K562 (cell line): ENCODE measurements around the gene NABP1. TPM values are rescaled to one million over a fixed set of nuclear protein-coding genes. Genes with fewer than 3 reads are reported as not detected.

Experiments used
- CBX3 ChIP-seq, 2 experiments: IDR thresholded peaks; 1 replicate in 1 of 2; 2 replicates in 1 of 2; pipeline ENCODE4 v1.6.1; 2012; ENCODE audit warnings: inconsistent platforms in 2 of 2, low read length in 2 of 2, borderline replicate concordance in 1 of 2, control low read depth in 1 of 2
- CHCHD3 ChIP-seq: fragments of 250-450 bp; sonication (Bioruptor Pico); IDR thresholded peaks from 2 replicates; pipeline ENCODE4 v2.1.2; 2022; ENCODE audit warnings: mild to moderate bottlenecking
- ELF1 ChIP-seq: fragments of 200-800 bp; sonication (Bioruptor generic); IDR thresholded peaks from 2 replicates; pipeline ENCODE4 v1.6.1; 2016; ENCODE audit warnings: missing genetic modification characterization, missing compliant biosample characterization
- GABPB2 ChIP-seq: fragments of 250-450 bp; sonication (Bioruptor Pico); conservative IDR thresholded peaks from 2 replicates; pipeline ENCODE4 v1.5.1; 2021; ENCODE audit warnings: mild to moderate bottlenecking
- HEY1 ChIP-seq: fragments of 250-450 bp; sonication (Bioruptor Pico); IDR thresholded peaks from 2 replicates; pipeline ENCODE4 v1.5.0; 2020; ENCODE audit warnings: mild to moderate bottlenecking, moderate library complexity, borderline replicate concordance
- MTA3 ChIP-seq: fragments of 450-650 bp; formaldehyde crosslinking; IDR thresholded peaks from 2 replicates; pipeline ENCODE4 v1.6.1; 2017; ENCODE audit warnings: mild to moderate bottlenecking, borderline replicate concordance
- PHB ChIP-seq: fragments of 250-450 bp; sonication (Bioruptor Pico); IDR thresholded peaks from 2 replicates; pipeline ENCODE4 v1.5.0; 2021
- POLR2H ChIP-seq: IDR thresholded peaks from 2 replicates; pipeline ENCODE4 v1.6.1; 2016; ENCODE audit warnings: missing genetic modification characterization, low read depth, mild to moderate bottlenecking, control low read depth, missing compliant biosample characterization, moderate library complexity
- POU5F1 ChIP-seq: fragments of 150-350 bp; IDR thresholded peaks from 2 replicates; pipeline ENCODE4 v1.6.1; 2014; ENCODE audit warnings: borderline replicate concordance, low read length, low read depth, mild to moderate bottlenecking; ENCODE audit not compliant: partially characterized antibody
- PRMT5 ChIP-seq: sonication (generic); formaldehyde crosslinking; IDR thresholded peaks from 2 replicates; pipeline ENCODE4 v1.5.0; 2020; ENCODE audit warnings: missing genetic modification reagents
- PTTG1 ChIP-seq: fragments of 450-650 bp; IDR thresholded peaks from 2 replicates; pipeline ENCODE4 v1.6.1; 2016; ENCODE audit warnings: low read depth, mild to moderate bottlenecking, missing genetic modification characterization, missing compliant biosample characterization
- RBBP5 ChIP-seq: fragments of 200-600 bp; sonication (generic); IDR thresholded peaks from 2 replicates; pipeline ENCODE4 v1.6.1; 2012; ENCODE audit warnings: borderline replicate concordance, mild to moderate bottlenecking, low read length, control low read depth, inconsistent platforms; ENCODE audit not compliant: insufficient read depth, poor library complexity, severe bottlenecking
- SLC30A9 ChIP-seq: fragments of 250-450 bp; sonication (Bioruptor Pico); IDR thresholded peaks from 2 replicates; pipeline ENCODE4 v1.8.0; 2022; ENCODE audit warnings: mild to moderate bottlenecking, moderate library complexity
- TBP ChIP-seq: optimal IDR thresholded peaks from 2 replicates; pipeline ENCODE3; 2011; ENCODE audit warnings: low read depth, low read length, improper control_type of control experiment
- YBX1 ChIP-seq: fragments of 450-650 bp; IDR thresholded peaks from 2 replicates; pipeline ENCODE4 v1.7.1; 2016; ENCODE audit warnings: mild to moderate bottlenecking
- ZNF263 ChIP-seq: sonication (generic); formaldehyde crosslinking; IDR thresholded peaks from 2 replicates; pipeline ENCODE4 v1.8.0; 2022; ENCODE audit warnings: mild to moderate bottlenecking, missing genetic modification reagents, borderline replicate concordance
- ZNF444 ChIP-seq: fragments of 250-450 bp; sonication (Bioruptor Pico); IDR thresholded peaks from 2 replicates; pipeline ENCODE4 v1.4.0; 2020; ENCODE audit warnings: mild to moderate bottlenecking, moderate library complexity
- ZNF699 ChIP-seq: fragments of 250-450 bp; sonication (Bioruptor Pico); IDR thresholded peaks from 2 replicates; pipeline ENCODE4 v1.8.0; 2021; ENCODE audit warnings: mild to moderate bottlenecking, moderate library complexity; ENCODE audit not compliant: insufficient replicate concordance
- ZNF75A ChIP-seq: fragments of 450-650 bp; formaldehyde crosslinking; IDR thresholded peaks from 2 replicates; pipeline ENCODE4 v1.4.0; 2020; ENCODE audit warnings: mild to moderate bottlenecking
- polyA plus RNA-seq, 8 experiments: library from polyadenylated mRNA; depleted of rRNA in 4 of 8; stranded (reverse) in 5 of 8; unstranded in 3 of 8; fragments of >200 nt; fragmentation: Nextera tagmentation in 2 of 8; fragmentation: Illumina TruSeq in 1 of 8; extraction: Ambion mirVana in 2 of 8; extraction: Trizol in 1 of 8; gene quantifications; 2 replicates each; pipeline versions ENCODE4 v1.2.1 to v1.2.3, GENCODE V29; 2011 to 2014; ENCODE audit warnings: inconsistent platforms in 1 of 8, missing spikeins in 1 of 8
- total RNA-seq, 7 experiments: library from RNA; depleted of rRNA in 6 of 7; stranded (reverse); fragments of >200 nt in 6 of 7; fragmentation: Illumina TruSeq in 2 of 7; extraction: Trizol in 2 of 7; gene quantifications; 2 replicates each; pipeline versions ENCODE4 v1.2.1 to v1.2.3, GENCODE V29; 2011 to 2021; ENCODE audit warnings: low replicate concordance in 1 of 7
- TF ChIP-seq, protein P1 (sequence below): IDR thresholded peaks from 3 replicates; pipeline ENCODE4 v1.6.1; 2011; ENCODE audit warnings: borderline replicate concordance, mild to moderate bottlenecking; ENCODE audit not compliant: insufficient read length, insufficient read depth
- TF ChIP-seq, protein P2 (sequence below): fragments of 450-650 bp; formaldehyde crosslinking; IDR thresholded peaks from 2 replicates; pipeline ENCODE4 v1.4.0; 2020; ENCODE audit warnings: mild to moderate bottlenecking, moderate library complexity
- TF ChIP-seq, protein P3 (sequence below): fragments of 250-450 bp; sonication (Bioruptor Pico); IDR thresholded peaks from 2 replicates; pipeline ENCODE4 v1.8.0; 2022; ENCODE audit warnings: moderate library complexity, mild to moderate bottlenecking, inconsistent platforms
- TF ChIP-seq, protein P4 (sequence below): fragments of 250-450 bp; sonication (Bioruptor Pico); IDR thresholded peaks from 2 replicates; pipeline ENCODE4 v1.4.0; 2020; ENCODE audit warnings: borderline replicate concordance

The NABP1 gene
- total and polyA plus RNA-seq, 9 of the 15 experiments (the other 6 are each of a cell fraction or from before 2014, with no cell fraction given): 12.8 to 44.0 (median 20.2) TPM

DNA sequence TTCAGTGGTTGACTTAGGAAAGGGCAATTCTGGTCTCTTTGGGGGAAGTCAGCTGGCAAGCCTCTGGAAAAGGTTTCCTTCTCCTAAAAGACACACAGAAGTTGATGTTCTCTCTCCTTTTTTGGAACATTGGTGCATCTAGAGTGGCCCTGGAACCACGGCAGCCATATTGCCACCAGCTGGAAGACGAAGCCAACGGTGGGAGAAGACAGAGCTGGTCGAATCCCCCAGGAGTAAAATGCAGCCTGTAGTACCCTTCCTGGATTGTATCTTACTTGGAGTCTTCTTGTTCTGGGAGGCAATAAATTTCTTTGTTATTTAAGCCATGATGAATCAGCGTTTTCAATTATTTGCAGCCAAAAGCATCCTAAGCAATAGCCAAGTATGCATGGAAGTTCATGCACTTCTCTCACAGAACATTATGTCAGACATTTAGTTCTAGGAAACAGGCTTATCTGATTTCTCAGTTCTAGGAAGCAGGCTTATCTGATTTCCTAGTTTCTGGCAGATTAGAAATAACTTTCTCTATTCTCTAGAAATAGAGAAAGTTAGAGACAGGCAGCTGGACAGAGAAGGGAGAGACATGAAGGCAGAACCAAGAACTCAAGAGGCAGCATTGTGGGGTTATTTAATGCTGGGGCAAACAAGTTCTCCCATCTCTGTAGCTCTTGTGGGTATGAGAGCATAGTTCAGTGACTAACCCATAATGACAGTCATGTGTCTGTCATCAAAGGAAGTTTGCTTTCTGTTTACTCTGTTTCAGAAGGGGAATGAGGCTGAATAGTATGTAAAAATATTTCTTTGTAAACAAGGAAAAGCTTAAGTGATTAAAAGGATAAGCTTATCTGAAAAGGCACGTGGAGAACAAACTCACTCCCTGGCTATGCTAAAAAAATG is 40.5 kb upstream of the NABP1 start (continued):
- TF ChIP-seq, protein P1, sequence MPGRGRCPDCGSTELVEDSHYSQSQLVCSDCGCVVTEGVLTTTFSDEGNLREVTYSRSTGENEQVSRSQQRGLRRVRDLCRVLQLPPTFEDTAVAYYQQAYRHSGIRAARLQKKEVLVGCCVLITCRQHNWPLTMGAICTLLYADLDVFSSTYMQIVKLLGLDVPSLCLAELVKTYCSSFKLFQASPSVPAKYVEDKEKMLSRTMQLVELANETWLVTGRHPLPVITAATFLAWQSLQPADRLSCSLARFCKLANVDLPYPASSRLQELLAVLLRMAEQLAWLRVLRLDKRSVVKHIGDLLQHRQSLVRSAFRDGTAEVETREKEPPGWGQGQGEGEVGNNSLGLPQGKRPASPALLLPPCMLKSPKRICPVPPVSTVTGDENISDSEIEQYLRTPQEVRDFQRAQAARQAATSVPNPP: no peak
- no peak for TF ChIP-seq PHB (CRISPR knock-in tag)
- TF ChIP-seq HEY1 (CRISPR knock-in tag): no peak
- 0 out of 2 replicates have a peak, but pooled peaks have one; percentile 31 for TF ChIP-seq MTA3
- peak; percentile 80 for TF ChIP-seq RBBP5
- TF ChIP-seq POU5F1: no peak
- TF ChIP-seq ZNF263: no peak
- no peak for TF ChIP-seq ZNF699
- TF ChIP-seq PRMT5 (CRISPR knock-in tag): no peak
- TF ChIP-seq ZNF75A (CRISPR knock-in tag): no peak
- TF ChIP-seq PTTG1 (tag): peak; percentile 59; the same call in 1 of the 2 replicates
- TF ChIP-seq, protein P2, sequence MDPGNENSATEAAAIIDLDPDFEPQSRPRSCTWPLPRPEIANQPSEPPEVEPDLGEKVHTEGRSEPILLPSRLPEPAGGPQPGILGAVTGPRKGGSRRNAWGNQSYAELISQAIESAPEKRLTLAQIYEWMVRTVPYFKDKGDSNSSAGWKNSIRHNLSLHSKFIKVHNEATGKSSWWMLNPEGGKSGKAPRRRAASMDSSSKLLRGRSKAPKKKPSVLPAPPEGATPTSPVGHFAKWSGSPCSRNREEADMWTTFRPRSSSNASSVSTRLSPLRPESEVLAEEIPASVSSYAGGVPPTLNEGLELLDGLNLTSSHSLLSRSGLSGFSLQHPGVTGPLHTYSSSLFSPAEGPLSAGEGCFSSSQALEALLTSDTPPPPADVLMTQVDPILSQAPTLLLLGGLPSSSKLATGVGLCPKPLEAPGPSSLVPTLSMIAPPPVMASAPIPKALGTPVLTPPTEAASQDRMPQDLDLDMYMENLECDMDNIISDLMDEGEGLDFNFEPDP: no peak
- TF ChIP-seq ZNF444 (CRISPR knock-in tag): no peak
- TF ChIP-seq, protein P3, sequence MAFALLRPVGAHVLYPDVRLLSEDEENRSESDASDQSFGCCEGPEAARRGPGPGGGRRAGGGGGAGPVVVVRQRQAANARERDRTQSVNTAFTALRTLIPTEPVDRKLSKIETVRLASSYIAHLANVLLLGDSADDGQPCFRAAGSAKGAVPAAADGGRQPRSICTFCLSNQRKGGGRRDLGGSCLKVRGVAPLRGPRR (CRISPR knock-in tag): no peak
- peak in 1 of 2 experiments; percentile 27; a peak in 1 of 3 replicates for TF ChIP-seq CBX3 (IDR thresholded peaks at IDR 0.05; ENCODE audit: borderline replicate concordance in 1 of 2, low read length in 2 of 2)
- TF ChIP-seq, protein P4, sequence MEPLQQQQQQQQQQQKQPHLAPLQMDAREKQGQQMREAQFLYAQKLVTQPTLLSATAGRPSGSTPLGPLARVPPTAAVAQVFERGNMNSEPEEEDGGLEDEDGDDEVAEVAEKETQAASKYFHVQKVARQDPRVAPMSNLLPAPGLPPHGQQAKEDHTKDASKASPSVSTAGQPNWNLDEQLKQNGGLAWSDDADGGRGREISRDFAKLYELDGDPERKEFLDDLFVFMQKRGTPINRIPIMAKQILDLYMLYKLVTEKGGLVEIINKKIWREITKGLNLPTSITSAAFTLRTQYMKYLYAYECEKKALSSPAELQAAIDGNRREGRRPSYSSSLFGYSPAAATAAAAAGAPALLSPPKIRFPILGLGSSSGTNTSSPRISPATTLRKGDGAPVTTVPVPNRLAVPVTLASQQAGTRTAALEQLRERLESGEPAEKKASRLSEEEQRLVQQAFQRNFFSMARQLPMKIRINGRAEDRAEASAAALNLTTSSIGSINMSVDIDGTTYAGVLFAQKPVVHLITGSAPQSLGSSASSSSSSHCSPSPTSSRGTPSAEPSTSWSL (CRISPR knock-in tag): no peak
- no peak for TF ChIP-seq SLC30A9
- no peak for TF ChIP-seq YBX1
- TF ChIP-seq GABPB2 (CRISPR knock-in tag): no peak
- no peak for TF ChIP-seq TBP
- TF ChIP-seq ELF1 (tag): no peak
- TF ChIP-seq POLR2H (tag): no peak
- TF ChIP-seq CHCHD3 (CRISPR knock-in tag): no peak
